Measurements from ENCODE around the gene RER1. TPM values are rescaled to one million over a fixed set of nuclear protein-coding genes. Genes with fewer than 3 reads are reported as not detected.

The RER1 gene
- total RNA-seq, 1 experiment from 2014 or later, result 90.3 TPM

- peaks cover 24% of the 10 kb centered on the region for H3K4me1 ChIP-seq (replicated peaks)
- no peaks in the 10 kb centered on the region for H3K9me3 ChIP-seq (replicated peaks)
- H3K27me3 ChIP-seq (replicated peaks), result no peaks in the 10 kb centered on the region
- no peak overlapping the region for H3K27ac ChIP-seq
- peaks cover 10% of the 10 kb centered on the region; the same call in 1 of the 2 replicates for H3K36me3 ChIP-seq
- no peak overlapping the region for H3K4me3 ChIP-seq
- DNase-seq (ENCODE audit: low read depth in 1 of 2, low spot score in 2 of 2), result no peak
Observed at GRCh38 chr1:2385606-2386280, 5.9 kb upstream of the RER1 start.

DNA sequence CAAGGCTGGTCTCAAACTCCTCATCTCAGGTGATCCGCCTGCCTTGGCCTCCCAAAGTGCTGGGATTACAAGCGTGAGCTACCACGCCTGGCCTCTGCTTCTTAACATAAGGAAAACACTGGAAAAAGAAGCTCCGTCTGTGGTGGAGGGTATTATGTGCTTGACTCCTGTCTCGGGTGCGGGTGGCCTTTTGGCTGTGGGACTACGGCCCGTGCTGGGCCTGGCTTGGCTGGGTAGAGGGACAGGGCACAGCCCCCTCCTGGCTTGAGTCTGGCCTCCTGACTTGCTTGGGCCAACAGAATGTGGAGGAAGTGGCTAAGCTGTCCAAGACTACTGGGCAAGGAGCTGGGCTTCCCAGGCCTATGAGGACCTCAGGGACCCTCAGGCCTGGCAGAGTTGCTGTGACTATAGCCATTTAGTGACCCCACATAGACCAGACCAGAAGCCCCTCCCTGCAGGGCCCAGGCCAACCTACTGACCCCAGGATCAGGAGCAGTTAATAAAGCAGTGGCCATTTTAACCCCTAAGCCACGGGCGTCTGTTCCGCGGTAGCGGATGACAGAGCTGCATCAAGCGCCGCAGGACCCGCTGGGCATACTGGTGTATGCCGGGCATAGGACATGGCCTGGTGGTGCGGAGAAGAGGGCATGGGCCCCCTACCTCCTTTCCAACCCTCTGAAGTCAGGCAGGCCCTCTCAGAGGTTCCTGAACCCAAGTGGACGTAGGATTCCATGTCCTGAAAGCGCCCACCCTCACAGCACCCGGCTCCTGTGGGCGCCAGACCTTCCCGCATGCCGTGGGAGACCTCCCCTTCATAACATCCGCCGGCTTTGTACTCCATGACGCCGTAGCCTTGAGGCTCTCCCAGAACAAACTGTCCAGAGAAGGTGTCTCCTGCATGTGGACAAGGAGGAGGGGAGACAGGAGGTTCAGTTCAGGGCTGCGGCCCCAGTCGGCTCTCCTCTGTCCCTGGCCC lies 4.7 kb upstream of the RER1 start:
- Histone ChIP-seq H3K27ac (no peak overlapping the region), H3K27me3 (replicated peaks) (no peaks in the 10 kb centered on the region), H3K36me3 (peaks cover 14% of the 10 kb centered on the region; the same call in 1 of the 2 replicates), H3K4me3 (no peak overlapping the region), H3K4me1 (replicated peaks) (peaks cover 20% of the 10 kb centered on the region), H3K9me3 (replicated peaks) (no peaks in the 10 kb centered on the region)
- DNase-seq (ENCODE audit: low read depth in 1 of 2, low spot score in 2 of 2), result no peak

DNA sequence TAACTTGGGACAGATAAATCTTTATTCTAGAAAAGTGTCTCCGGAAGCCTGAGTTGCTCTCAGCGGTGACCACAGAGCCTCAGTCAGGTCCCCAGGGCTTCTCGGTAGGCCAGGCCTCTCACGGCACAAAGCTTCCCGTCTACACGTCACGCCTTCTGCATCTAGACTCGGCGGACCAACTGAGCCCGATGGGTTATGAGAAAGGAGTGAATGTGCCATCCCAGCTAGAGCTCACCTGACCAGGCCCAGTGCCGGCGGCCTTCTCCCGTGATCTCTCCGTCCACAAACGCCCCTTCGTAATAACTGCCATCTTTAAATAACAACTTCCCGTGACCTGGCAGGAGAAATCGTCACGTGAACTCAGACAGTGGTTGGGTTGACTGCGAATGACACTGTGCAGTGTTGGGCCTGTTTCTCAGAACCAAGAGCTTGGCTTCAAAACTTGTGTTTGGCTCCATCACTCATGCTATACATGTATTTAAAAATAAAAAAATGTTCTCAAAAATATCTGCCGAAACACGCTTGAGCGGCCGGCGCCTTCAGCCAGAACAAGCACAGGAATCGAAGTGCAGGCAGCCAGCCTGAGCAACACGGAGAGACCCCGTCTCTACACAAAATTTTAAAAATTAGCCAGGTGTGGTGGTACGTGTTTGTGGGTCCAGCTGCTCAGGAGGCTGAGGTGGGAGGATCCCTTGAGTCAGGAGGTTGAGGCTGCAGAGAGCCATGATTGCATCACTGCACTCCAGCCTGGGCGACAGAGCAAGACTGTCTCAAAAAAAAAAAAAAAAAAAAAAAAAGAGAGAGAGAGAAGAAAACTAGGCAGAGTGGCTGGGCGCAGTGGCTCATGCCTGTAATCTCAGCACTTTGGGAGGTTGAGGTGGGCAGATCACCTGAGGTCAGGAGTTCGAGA lies 3.4 kb upstream of the RER1 start:
- peaks cover 24% of the 10 kb centered on the region for H3K36me3 ChIP-seq
- H3K4me3 ChIP-seq, result no peak overlapping the region
- no peaks in the 10 kb centered on the region for H3K9me3 ChIP-seq (replicated peaks)
- H3K27me3 ChIP-seq (replicated peaks), result no peaks in the 10 kb centered on the region
- no peak for DNase-seq (ENCODE audit: low read depth in 1 of 2, low spot score in 2 of 2)
- no peak overlapping the region for H3K27ac ChIP-seq
- H3K4me1 ChIP-seq (replicated peaks), result peaks cover 30% of the 10 kb centered on the region

- H3K9me3 ChIP-seq (replicated peaks), result no peaks in the 10 kb centered on the region
- no peak overlapping the region for H3K27ac ChIP-seq
- H3K4me3 ChIP-seq, result no peak overlapping the region
- no peaks in the 10 kb centered on the region for H3K27me3 ChIP-seq (replicated peaks)
- DNase-seq (ENCODE audit: low read depth in 1 of 2, low spot score in 2 of 2), result no peak
- peaks cover 38% of the 10 kb centered on the region for H3K36me3 ChIP-seq
- H3K4me1 ChIP-seq (replicated peaks), result peaks cover 33% of the 10 kb centered on the region
Observed at GRCh38 chr1:2389644-2390043, 2.0 kb upstream of the RER1 start.

DNA sequence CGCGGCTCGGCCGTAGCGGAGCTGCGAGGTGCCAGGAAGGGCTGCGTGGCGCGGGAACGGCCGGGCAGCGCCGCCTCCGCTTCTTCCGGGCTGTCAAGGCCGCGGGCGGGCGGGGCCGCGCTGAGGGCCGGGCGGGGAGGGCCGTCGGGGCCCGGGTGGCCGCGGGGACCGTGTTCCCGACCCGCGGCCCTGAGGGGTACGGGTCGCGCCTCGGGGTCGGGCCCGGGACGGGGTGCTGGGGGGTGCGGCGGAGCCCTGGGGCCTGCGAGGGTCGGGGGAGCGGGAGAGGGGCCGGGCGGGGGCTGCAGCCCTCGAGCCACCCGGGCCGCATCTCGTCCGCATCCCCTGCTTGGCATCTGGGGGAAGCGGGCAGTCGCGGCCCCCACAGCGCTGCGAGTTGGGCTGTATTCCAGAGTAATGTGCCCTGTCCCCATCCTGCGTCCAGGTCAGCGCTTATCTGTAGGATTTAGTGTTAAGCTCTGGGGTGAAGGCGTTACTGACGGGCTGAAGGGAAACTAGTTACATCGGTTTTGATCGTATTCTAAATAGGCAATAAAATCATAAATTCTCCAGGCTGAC lies 379 bp downstream of the RER1 start:
- H3K27me3 ChIP-seq (replicated peaks), result no peaks in the 10 kb centered on the region
- peak overlapping the region; percentile 52 for H3K27ac ChIP-seq
- H3K4me3 ChIP-seq, result peak overlapping the region; percentile 86
- H3K36me3 ChIP-seq, result peaks cover 60% of the 10 kb centered on the region
- H3K9me3 ChIP-seq (replicated peaks), result no peaks in the 10 kb centered on the region
- peaks cover 23% of the 10 kb centered on the region for H3K4me1 ChIP-seq (replicated peaks)
- DNase-seq (ENCODE audit: low read depth in 1 of 2, low spot score in 2 of 2), result no peak

DNA sequence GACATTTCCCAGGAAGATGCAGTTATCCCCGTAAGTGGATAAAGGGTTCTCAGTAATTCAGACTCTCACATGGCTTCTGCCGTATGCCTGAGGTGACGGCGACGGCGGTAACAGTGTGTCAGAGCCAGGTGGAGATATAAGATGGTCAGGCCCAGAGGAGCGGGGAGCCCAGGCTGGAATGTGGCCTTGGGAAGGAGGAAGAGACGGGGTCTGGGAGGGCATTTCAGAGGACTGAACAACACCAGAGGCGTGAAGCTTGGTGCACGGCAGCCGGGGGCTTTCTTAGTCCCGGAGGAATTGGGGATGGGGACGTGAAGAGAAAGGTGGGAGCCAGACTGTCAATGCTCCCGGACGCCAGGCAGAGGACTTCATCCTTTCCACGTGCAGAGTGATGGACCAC lies 1.0 kb downstream of the RER1 start:
- H3K4me1 ChIP-seq (replicated peaks), result peaks cover 23% of the 10 kb centered on the region
- no peaks in the 10 kb centered on the region for H3K27me3 ChIP-seq (replicated peaks)
- peaks cover 62% of the 10 kb centered on the region for H3K36me3 ChIP-seq
- H3K9me3 ChIP-seq (replicated peaks), result no peaks in the 10 kb centered on the region
- no peak for DNase-seq (ENCODE audit: low read depth in 1 of 2, low spot score in 2 of 2)
- H3K27ac ChIP-seq, result peak overlapping the region; percentile 52; the same call in 1 of the 2 replicates
- H3K4me3 ChIP-seq, result peak overlapping the region; percentile 86

GRCh38 chr1:2393471-2393877 lies 1.8 kb downstream of the RER1 start:
- Histone ChIP-seq H3K36me3 (peaks cover 66% of the 10 kb centered on the region), H3K27ac (no peak overlapping the region), H3K9me3 (replicated peaks) (no peaks in the 10 kb centered on the region), H3K4me3 (no peak overlapping the region), H3K27me3 (replicated peaks) (no peaks in the 10 kb centered on the region), H3K4me1 (replicated peaks) (peaks cover 23% of the 10 kb centered on the region)
- DNase-seq (ENCODE audit: low read depth in 1 of 2, low spot score in 2 of 2), result no peak

- peaks cover 23% of the 10 kb centered on the region for H3K4me1 ChIP-seq (replicated peaks)
- no peaks in the 10 kb centered on the region for H3K9me3 ChIP-seq (replicated peaks)
- peaks cover 74% of the 10 kb centered on the region for H3K36me3 ChIP-seq
- DNase-seq (ENCODE audit: low read depth in 1 of 2, low spot score in 2 of 2), result no peak
- no peak overlapping the region for H3K27ac ChIP-seq
- no peaks in the 10 kb centered on the region for H3K27me3 ChIP-seq (replicated peaks)
- no peak overlapping the region for H3K4me3 ChIP-seq
Observed at GRCh38 chr1:2394220-2394619, 2.6 kb downstream of the RER1 start.

DNA sequence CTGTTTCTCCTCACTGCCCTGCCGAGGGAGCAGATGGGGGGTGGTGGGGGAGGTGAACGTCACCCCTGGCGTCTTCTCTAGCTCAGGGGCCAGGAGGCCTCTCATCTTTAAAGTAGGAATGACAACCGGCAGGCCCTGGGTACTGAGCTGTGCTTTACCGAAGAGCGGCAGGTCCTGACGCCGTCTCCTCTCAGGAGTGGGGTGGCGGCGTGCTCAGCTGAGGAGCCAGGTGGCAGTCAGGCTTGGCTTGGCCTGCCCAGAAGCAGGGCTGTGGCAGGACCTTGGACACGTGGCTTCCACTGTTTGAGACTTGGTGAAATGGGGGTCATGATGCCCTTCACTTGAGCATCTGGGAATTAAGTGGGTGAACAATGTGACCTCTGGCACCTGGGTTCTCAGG lies 3.1 kb downstream of the RER1 start:
- no peak for DNase-seq (ENCODE audit: low read depth in 1 of 2, low spot score in 2 of 2)
- H3K36me3 ChIP-seq, result peaks cover 79% of the 10 kb centered on the region

DNA sequence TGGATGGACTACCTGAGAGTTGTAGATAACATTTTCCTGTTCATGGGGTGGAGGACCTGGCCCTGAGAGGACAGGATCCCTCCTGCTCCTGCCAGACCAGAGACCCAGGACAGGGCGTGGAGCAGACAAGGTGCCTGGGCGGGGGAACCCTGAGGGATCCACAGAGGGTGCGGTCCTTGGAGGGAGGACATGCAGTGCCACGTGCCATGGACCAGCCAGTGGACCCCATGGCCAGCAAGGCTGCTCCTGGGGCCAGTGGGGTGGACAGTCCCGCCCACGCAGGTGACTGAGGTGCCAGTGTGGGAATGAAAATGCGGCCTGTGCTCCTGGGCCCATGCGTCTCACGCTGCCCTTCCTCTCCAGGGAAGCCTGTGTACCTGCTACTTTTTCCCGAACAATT lies 3.6 kb downstream of the RER1 start:
- Histone ChIP-seq H3K27me3 (replicated peaks) (no peaks in the 10 kb centered on the region), H3K27ac (no peak overlapping the region), H3K4me1 (replicated peaks) (peaks cover 19% of the 10 kb centered on the region), H3K4me3 (no peak overlapping the region), H3K36me3 (peaks cover 84% of the 10 kb centered on the region), H3K9me3 (replicated peaks) (no peaks in the 10 kb centered on the region)
- DNase-seq (ENCODE audit: low read depth in 1 of 2, low spot score in 2 of 2), result no peak

More for the DNA sequence above, 3.1 kb downstream of the RER1 start:
- Histone ChIP-seq H3K27ac (no peak overlapping the region), H3K27me3 (replicated peaks) (no peaks in the 10 kb centered on the region), H3K9me3 (replicated peaks) (no peaks in the 10 kb centered on the region), H3K4me1 (replicated peaks) (peaks cover 23% of the 10 kb centered on the region), H3K4me3 (no peak overlapping the region)

GRCh38 chr1:2396059-2396458 lies 4.4 kb downstream of the RER1 start:
- H3K4me1 ChIP-seq (replicated peaks), result peaks cover 16% of the 10 kb centered on the region
- H3K27ac ChIP-seq, result no peak overlapping the region
- H3K36me3 ChIP-seq, result peaks cover 90% of the 10 kb centered on the region
- H3K27me3 ChIP-seq (replicated peaks), result no peaks in the 10 kb centered on the region
- DNase-seq (ENCODE audit: low read depth in 1 of 2, low spot score in 2 of 2), result no peak
- no peak overlapping the region for H3K4me3 ChIP-seq
- no peaks in the 10 kb centered on the region for H3K9me3 ChIP-seq (replicated peaks)

GRCh38 chr1:2396476-2396875 lies 4.8 kb downstream of the RER1 start:
- Histone ChIP-seq H3K27me3 (replicated peaks) (no peaks in the 10 kb centered on the region), H3K9me3 (replicated peaks) (no peaks in the 10 kb centered on the region), H3K4me3 (no peak overlapping the region), H3K36me3 (peaks cover 90% of the 10 kb centered on the region), H3K27ac (no peak overlapping the region), H3K4me1 (replicated peaks) (peaks cover 16% of the 10 kb centered on the region)
- DNase-seq (ENCODE audit: low read depth in 1 of 2, low spot score in 2 of 2), result no peak

- Histone ChIP-seq H3K27ac (no peak overlapping the region), H3K4me3 (no peak overlapping the region), H3K4me1 (replicated peaks) (peaks cover 16% of the 10 kb centered on the region), H3K27me3 (replicated peaks) (no peaks in the 10 kb centered on the region), H3K9me3 (replicated peaks) (no peaks in the 10 kb centered on the region), H3K36me3 (peaks cover 96% of the 10 kb centered on the region)
- no peak for DNase-seq (ENCODE audit: low read depth in 1 of 2, low spot score in 2 of 2)
Observed at GRCh38 chr1:2397007-2397679, 5.5 kb downstream of the RER1 start.
